Measurements from ENCODE around the gene MECR.

GRCh38 chr1:29267321-29268070 is 36.8 kb upstream of the MECR start:
- TF ChIP-seq CTCF (optimal IDR thresholded peaks at IDR 0.05 in 1 of 3, IDR thresholded peaks at IDR 0.05 in 1 of 3, conservative IDR thresholded peaks at IDR 0.05 in 1 of 3; ENCODE audit: extremely low read depth in 1 of 3, insufficient read depth in 2 of 3, low read length in 3 of 3) (no peak), EZH2 (IDR thresholded peaks at IDR 0.05; ENCODE audit: low read length) (no peak)

All from keratinocyte (primary cell).